Measurements from ENCODE around the gene CLDN9. TPM values are rescaled to one million over a fixed set of nuclear protein-coding genes. Genes with fewer than 3 reads are reported as not detected.

CLDN9 gene
- total and polyA plus RNA-seq, 9 of the 15 experiments (the other 6 are each of a cell fraction or from before 2014, with no cell fraction given) = 0.12 to 0.44 (median 0.22) TPM; not detected in 4

DNA sequence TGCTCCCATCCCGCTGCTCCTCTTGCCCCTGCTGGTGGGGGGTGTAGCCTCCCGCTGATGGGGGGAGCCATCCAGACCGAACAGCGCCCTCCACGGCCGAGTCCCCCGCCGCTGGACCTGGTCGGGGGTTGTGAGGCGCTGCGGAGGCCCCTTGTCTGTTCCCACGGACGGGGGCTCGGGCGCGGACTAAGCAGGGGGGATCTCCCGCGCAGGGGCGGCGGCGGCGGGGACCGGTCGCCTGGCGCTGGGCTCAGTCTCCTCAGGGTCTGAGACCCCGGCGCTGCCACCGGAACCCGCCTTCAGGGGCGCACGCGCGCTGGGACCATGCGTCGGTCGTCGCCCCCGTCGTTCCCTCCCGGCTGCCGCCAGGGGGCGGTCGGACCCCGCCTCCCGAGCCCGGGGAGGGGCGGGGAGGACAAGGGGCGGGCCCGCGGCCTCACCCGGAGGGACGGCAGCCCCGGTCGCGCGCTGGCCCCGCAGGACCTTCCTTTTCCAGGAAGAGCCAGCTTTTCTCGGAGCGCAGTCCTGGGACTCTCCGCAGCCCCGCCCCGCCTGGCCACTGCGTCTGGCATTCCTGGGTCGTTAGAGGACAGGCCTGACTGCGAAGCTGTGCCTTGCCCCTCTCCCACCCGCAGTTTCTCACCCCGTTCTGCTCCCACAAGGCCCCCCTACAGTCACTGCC is 46.5 kb downstream of the CLDN9 start (continued):
- TF ChIP-seq, protein P1, sequence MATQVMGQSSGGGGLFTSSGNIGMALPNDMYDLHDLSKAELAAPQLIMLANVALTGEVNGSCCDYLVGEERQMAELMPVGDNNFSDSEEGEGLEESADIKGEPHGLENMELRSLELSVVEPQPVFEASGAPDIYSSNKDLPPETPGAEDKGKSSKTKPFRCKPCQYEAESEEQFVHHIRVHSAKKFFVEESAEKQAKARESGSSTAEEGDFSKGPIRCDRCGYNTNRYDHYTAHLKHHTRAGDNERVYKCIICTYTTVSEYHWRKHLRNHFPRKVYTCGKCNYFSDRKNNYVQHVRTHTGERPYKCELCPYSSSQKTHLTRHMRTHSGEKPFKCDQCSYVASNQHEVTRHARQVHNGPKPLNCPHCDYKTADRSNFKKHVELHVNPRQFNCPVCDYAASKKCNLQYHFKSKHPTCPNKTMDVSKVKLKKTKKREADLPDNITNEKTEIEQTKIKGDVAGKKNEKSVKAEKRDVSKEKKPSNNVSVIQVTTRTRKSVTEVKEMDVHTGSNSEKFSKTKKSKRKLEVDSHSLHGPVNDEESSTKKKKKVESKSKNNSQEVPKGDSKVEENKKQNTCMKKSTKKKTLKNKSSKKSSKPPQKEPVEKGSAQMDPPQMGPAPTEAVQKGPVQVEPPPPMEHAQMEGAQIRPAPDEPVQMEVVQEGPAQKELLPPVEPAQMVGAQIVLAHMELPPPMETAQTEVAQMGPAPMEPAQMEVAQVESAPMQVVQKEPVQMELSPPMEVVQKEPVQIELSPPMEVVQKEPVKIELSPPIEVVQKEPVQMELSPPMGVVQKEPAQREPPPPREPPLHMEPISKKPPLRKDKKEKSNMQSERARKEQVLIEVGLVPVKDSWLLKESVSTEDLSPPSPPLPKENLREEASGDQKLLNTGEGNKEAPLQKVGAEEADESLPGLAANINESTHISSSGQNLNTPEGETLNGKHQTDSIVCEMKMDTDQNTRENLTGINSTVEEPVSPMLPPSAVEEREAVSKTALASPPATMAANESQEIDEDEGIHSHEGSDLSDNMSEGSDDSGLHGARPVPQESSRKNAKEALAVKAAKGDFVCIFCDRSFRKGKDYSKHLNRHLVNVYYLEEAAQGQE (IDR thresholded peaks at IDR 0.05; ENCODE audit: borderline replicate concordance) = peak; percentile 91
- TF ChIP-seq, protein P1 (CRISPR knock-in tag; IDR thresholded peaks at IDR 0.05; ENCODE audit: low read depth) = no peak
- no peak for TF ChIP-seq ATF1 (CRISPR knock-in tag; IDR thresholded peaks at IDR 0.05)
- TF ChIP-seq ATF1 (tag; IDR thresholded peaks at IDR 0.05) = peak; percentile 55
- no peak for TF ChIP-seq ZNF436 (CRISPR knock-in tag; IDR thresholded peaks at IDR 0.05)
- TF ChIP-seq ETV5 (CRISPR knock-in tag; IDR thresholded peaks at IDR 0.05; ENCODE audit: low read depth) = peak; percentile 73; the same call in 1 of the 2 replicates
- no peak for TF ChIP-seq KHSRP (IDR thresholded peaks at IDR 0.05)
- TF ChIP-seq CCNT2 (IDR thresholded peaks at IDR 0.05; ENCODE audit: borderline replicate concordance, extremely low read depth, insufficient read length, low read depth, low read length) = peak; percentile 53
- peak; percentile 84 for TF ChIP-seq SP1 (CRISPR knock-in tag; IDR thresholded peaks at IDR 0.05)
- no peak for TF ChIP-seq TCF7 (IDR thresholded peaks at IDR 0.05; ENCODE audit: borderline replicate concordance)
- peak; percentile 72; the same call in 1 of the 2 replicates for TF ChIP-seq GABPB1 (CRISPR knock-in tag; IDR thresholded peaks at IDR 0.05)
- TF ChIP-seq KDM4B (IDR thresholded peaks at IDR 0.05; ENCODE audit: borderline replicate concordance in 2 of 2, low read depth in 1 of 2) = peak in 1 of 2 experiments; percentile 44; a peak in 1 of 4 replicates
- TF ChIP-seq, protein P2, sequence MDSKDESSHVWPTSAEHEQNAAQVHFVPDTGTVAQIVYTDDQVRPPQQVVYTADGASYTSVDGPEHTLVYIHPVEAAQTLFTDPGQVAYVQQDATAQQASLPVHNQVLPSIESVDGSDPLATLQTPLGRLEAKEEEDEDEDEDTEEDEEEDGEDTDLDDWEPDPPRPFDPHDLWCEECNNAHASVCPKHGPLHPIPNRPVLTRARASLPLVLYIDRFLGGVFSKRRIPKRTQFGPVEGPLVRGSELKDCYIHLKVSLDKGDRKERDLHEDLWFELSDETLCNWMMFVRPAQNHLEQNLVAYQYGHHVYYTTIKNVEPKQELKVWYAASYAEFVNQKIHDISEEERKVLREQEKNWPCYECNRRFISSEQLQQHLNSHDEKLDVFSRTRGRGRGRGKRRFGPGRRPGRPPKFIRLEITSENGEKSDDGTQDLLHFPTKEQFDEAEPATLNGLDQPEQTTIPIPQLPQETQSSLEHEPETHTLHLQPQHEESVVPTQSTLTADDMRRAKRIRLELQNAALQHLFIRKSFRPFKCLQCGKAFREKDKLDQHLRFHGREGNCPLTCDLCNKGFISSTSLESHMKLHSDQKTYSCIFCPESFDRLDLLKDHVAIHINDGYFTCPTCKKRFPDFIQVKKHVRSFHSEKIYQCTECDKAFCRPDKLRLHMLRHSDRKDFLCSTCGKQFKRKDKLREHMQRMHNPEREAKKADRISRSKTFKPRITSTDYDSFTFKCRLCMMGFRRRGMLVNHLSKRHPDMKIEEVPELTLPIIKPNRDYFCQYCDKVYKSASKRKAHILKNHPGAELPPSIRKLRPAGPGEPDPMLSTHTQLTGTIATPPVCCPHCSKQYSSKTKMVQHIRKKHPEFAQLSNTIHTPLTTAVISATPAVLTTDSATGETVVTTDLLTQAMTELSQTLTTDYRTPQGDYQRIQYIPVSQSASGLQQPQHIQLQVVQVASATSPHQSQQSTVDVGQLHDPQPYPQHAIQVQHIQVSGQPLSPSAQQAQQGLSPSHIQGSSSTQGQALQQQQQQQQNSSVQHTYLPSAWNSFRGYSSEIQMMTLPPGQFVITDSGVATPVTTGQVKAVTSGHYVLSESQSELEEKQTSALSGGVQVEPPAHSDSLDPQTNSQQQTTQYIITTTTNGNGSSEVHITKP (IDR thresholded peaks at IDR 0.05; ENCODE audit: partially characterized antibody) = peak; percentile 19
- no peak for TF ChIP-seq ZNF232 (CRISPR knock-in tag; IDR thresholded peaks at IDR 0.05)
- TF ChIP-seq ZNF224 (CRISPR knock-in tag; IDR thresholded peaks at IDR 0.05) = no peak
- no peak for TF ChIP-seq CAMTA2 (CRISPR knock-in tag; conservative IDR thresholded peaks at IDR 0.05)
- TF ChIP-seq MYBL2 (IDR thresholded peaks at IDR 0.05; ENCODE audit: low read depth) = no peak
- no peak for TF ChIP-seq MYBL2 (CRISPR knock-in tag; IDR thresholded peaks at IDR 0.05; ENCODE audit: borderline replicate concordance)
